Endothelial cell of umbilical vein (primary cell): ENCODE measurements around the gene MAST4. TPM values are rescaled to one million over a fixed set of nuclear protein-coding genes. Genes with fewer than 3 reads are reported as not detected.
A peak's percentile ranks its signal among the peaks of the same experiment; 100 is the strongest.

Source experiments
- BruUV-seq: library from RNA; stranded (reverse); fragments of 400-500 nt; replicated peaks from 2 replicates; lab custom pipeline; 2021; lab: Mats Ljungman, UMichigan
- CTCF ChIA-PET: fragments of 300-600, 350-600 bp; sonication (Branson Sonifier 250); formaldehyde crosslinking; loops from one replicate; lab custom pipeline; 2021; ENCODE audit warnings: antibody characterized with exemption, inconsistent platforms; lab: Charles Lee
- POLR2A ChIA-PET: fragments of 300-600, 350-600 bp; sonication (Branson Sonifier 250); formaldehyde crosslinking; loops from one replicate; lab custom pipeline; 2021; ENCODE audit warnings: antibody characterized with exemption, inconsistent platforms; lab: Charles Lee
- DNase-seq: peaks from one replicate; pipeline ENCODE4 v3.0.0-alpha.2; 2011; ENCODE audit warnings: low read depth, low spot score
- FAIRE-seq: peaks from 2 replicates; lab custom pipeline; 2011; peaks lifted over from hg19 to GRCh38; lab: Jason Lieb, UNC
- H2AFZ ChIP-seq: 2 replicates; pipeline ENCODE4 v1.6.0; 2012; ENCODE audit warnings: low read depth, low read length, control low read depth, inconsistent platforms
- H3K27ac ChIP-seq: 2 replicates; pipeline ENCODE4 v1.5.1; 2011; ENCODE audit warnings: low read depth, mild to moderate bottlenecking, control low read depth, low read length, moderate library complexity; ENCODE audit not compliant: insufficient read depth
- H3K27me3 ChIP-seq, 2 experiments: 2 replicates each; pipeline versions ENCODE4 v1.6.0 to v1.6.1; 2011; ENCODE audit warnings: low read length in 2 of 2, mixed read lengths in 1 of 2; ENCODE audit not compliant: control insufficient read depth in 2 of 2, insufficient read depth in 2 of 2
- H3K36me3 ChIP-seq, 2 experiments: 2 replicates in 1 of 2; 3 replicates in 1 of 2; pipeline ENCODE4 v1.5.1; 2011; ENCODE audit warnings: low read length in 2 of 2, mild to moderate bottlenecking in 1 of 2, moderate library complexity in 1 of 2; ENCODE audit not compliant: control insufficient read depth in 2 of 2, insufficient read depth in 2 of 2; ENCODE audit errors: extremely low read depth in 1 of 2
- H3K4me1 ChIP-seq: 3 replicates; pipeline ENCODE4 v1.5.1; 2011; ENCODE audit warnings: mild to moderate bottlenecking, low read length; ENCODE audit not compliant: control insufficient read depth, insufficient read depth; ENCODE audit errors: extremely low read depth
- H3K4me2 ChIP-seq: 2 replicates; pipeline ENCODE4 v1.6.1; 2011; ENCODE audit warnings: low read length, control low read depth, mixed read lengths; ENCODE audit not compliant: insufficient read depth
- H3K4me3 ChIP-seq, 3 experiments: fragments of 200-600 bp in 1 of 3; sonication (generic), shearing (Covaris generic) in 1 of 3; replicated peaks in 1 of 3; 2 replicates each; pipeline ENCODE4 v1.5.1; 2011 to 2016; ENCODE audit warnings: control low read depth in 3 of 3, low read length in 3 of 3, mild to moderate bottlenecking in 2 of 3, inconsistent platforms in 1 of 3, low read depth in 1 of 3, moderate library complexity in 1 of 3; ENCODE audit not compliant: insufficient read depth in 1 of 3
- H3K79me2 ChIP-seq: 2 replicates; pipeline ENCODE4 v1.6.0; 2012; ENCODE audit warnings: low read length, inconsistent platforms; ENCODE audit not compliant: control insufficient read depth, insufficient read depth
- H3K9ac ChIP-seq: replicated peaks from 2 replicates; pipeline ENCODE3; 2011; ENCODE audit warnings: low read length, control low read depth; ENCODE audit not compliant: insufficient read depth; ENCODE audit errors: extremely low read depth
- H3K9me1 ChIP-seq: replicated peaks from 3 replicates; pipeline ENCODE4 v1.6.0; 2011; ENCODE audit warnings: mild to moderate bottlenecking, low read length; ENCODE audit not compliant: control insufficient read depth, insufficient read depth; ENCODE audit errors: extremely low read depth
- H3K9me3 ChIP-seq: replicated peaks from 2 replicates; pipeline ENCODE4 v1.5.1; 2012; ENCODE audit warnings: low read length, inconsistent platforms; ENCODE audit not compliant: control insufficient read depth, insufficient read depth
- H4K20me1 ChIP-seq: replicated peaks from 2 replicates; pipeline ENCODE3; 2011; ENCODE audit warnings: mild to moderate bottlenecking, low read length; ENCODE audit not compliant: control insufficient read depth, insufficient read depth; ENCODE audit errors: extremely low read depth
- EZH2 ChIP-seq: IDR thresholded peaks from 2 replicates; pipeline ENCODE4 v1.6.1; 2012; ENCODE audit warnings: borderline replicate concordance, low read depth, mild to moderate bottlenecking, moderate library complexity, low read length, inconsistent platforms; ENCODE audit not compliant: severe bottlenecking
- FOS ChIP-seq: IDR thresholded peaks from 2 replicates; pipeline ENCODE4 v1.6.1; 2011; ENCODE audit warnings: mild to moderate bottlenecking, low read length, moderate library complexity, borderline replicate concordance; ENCODE audit not compliant: insufficient read depth
- GATA2 ChIP-seq: IDR thresholded peaks from 2 replicates; pipeline ENCODE4 v1.7.0; 2011; ENCODE audit warnings: low read depth, mild to moderate bottlenecking, moderate library complexity, mixed read lengths, low read length; ENCODE audit not compliant: insufficient read length, insufficient read depth
- JUN ChIP-seq: IDR thresholded peaks from 2 replicates; pipeline ENCODE4 v1.6.1; 2011; ENCODE audit warnings: borderline replicate concordance, low read depth; ENCODE audit not compliant: insufficient read length, insufficient read depth
- MYC ChIP-seq: IDR thresholded peaks from one replicate; pipeline ENCODE4 v1.6.1; 2011; ENCODE audit warnings: mild to moderate bottlenecking, low read depth, low read length
- POLR2A ChIP-seq: IDR thresholded peaks from 2 replicates; pipeline ENCODE4 v1.6.1; 2012; ENCODE audit warnings: low read depth, mild to moderate bottlenecking, control low read depth, low read length
- POLR2AphosphoS5 ChIP-seq: IDR thresholded peaks from 2 replicates; pipeline ENCODE4 v1.6.1; 2012; ENCODE audit warnings: low read depth, mild to moderate bottlenecking, control low read depth, low read length, moderate library complexity; ENCODE audit not compliant: insufficient read depth
- dilution Hi-C: fragments of 300-500 bp; cut with MboI; formaldehyde crosslinking; loops from one replicate; pipeline ENCODE4 v1.15.0; 2019; ENCODE audit warnings: low sequenced_read_pairs; ENCODE audit not compliant: extremely low pct_ligation_motif_present
- intact Hi-C: fragments of 100-400 bp; cut with micrococcal nuclease; formaldehyde crosslinking; loops from one replicate; pipeline ENCODE4 v1.10.0; 2022
- polyA plus RNA-seq, 4 experiments: library from polyadenylated mRNA; depleted of rRNA in 3 of 4; stranded (reverse) in 3 of 4; unstranded in 1 of 4; fragments of >200 nt; gene quantifications; 2 replicates each; pipeline versions ENCODE4 v1.2.1 to v1.2.3, GENCODE V29; 2011 to 2012; ENCODE audit warnings: missing spikeins in 1 of 4
- total RNA-seq: library from RNA; stranded (reverse); gene quantifications from 2 replicates; pipeline ENCODE4 v1.2.3, GENCODE V29; 2021
- TF ChIP-seq, protein P1 (sequence below): IDR thresholded peaks from 2 replicates; pipeline ENCODE4 v1.6.1; 2011; ENCODE audit not compliant: insufficient read depth, insufficient read length
- TF ChIP-seq, protein P2 (sequence below), 2 donors: IDR thresholded peaks; 1 replicate in 1 of 2; 2 replicates in 1 of 2; pipeline ENCODE4 v1.5.1; 2011; ENCODE audit warnings: low read length in 2 of 2, mild to moderate bottlenecking in 2 of 2, moderate library complexity in 2 of 2, control low read depth in 1 of 2, inconsistent platforms in 1 of 2, low read depth in 1 of 2; ENCODE audit not compliant: insufficient read depth in 1 of 2; ENCODE audit errors: extremely low read depth in 1 of 2

Gene MAST4
- total and polyA plus RNA-seq, 2 donors (not counting 3 experiments of a cell fraction or from before 2014, with no cell fraction given) = 40.2 to 116 TPM

DNA sequence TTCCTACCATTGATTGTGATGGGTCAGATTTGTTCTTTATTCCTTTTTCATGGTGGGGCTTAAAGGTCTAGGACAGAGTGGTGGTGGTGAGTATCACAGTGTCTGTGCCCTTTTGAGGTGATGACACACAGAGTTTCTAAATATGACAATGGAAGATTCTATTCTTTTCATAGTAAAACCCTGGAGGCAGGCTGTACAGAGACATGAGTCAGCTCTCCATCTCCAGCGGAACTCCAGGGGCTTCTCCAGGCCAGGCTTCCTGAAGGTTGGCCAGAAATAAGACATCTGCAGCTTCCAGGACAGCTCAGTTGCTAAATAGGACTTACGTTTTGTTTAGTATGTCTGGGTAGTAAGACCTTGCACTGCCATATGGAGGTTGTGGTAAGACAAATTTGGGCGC, 370.9 kb downstream of the MAST4 start:
- Histone ChIP-seq H4K20me1 (no peaks in the 10 kb centered on the region), H3K9ac (no peak overlapping the region), H3K4me2 (no peak overlapping the region), H3K9me1 (no peaks in the 10 kb centered on the region), H3K27me3 (no peaks in the 10 kb centered on the region), H2AFZ (no peak overlapping the region), H3K9me3 (no peaks in the 10 kb centered on the region), H3K79me2 (no peaks in the 10 kb centered on the region), H3K36me3 (no peaks in the 10 kb centered on the region), H3K27ac (no peak overlapping the region), H3K4me3 (no peak overlapping the region), H3K4me1 (peaks cover 7% of the 10 kb centered on the region)
- no peak for DNase-seq
- ChIA-PET CTCF (interaction anchor here (0.6 to 3.2 kb wide), 4 partner anchors 9 to 44 kb away, joined by 3 to 9 read pairs (median 3); no protein-coding TSS in a partner anchor), POLR2A (no interaction called here)
- dilution Hi-C loops (no loop called here), intact Hi-C loops (no loop called here)
- BruUV-seq = no TSS peak
- FAIRE-seq = peak; percentile 21
- TF ChIP-seq FOS (peak; percentile 5), POLR2A (no peak)

DNA sequence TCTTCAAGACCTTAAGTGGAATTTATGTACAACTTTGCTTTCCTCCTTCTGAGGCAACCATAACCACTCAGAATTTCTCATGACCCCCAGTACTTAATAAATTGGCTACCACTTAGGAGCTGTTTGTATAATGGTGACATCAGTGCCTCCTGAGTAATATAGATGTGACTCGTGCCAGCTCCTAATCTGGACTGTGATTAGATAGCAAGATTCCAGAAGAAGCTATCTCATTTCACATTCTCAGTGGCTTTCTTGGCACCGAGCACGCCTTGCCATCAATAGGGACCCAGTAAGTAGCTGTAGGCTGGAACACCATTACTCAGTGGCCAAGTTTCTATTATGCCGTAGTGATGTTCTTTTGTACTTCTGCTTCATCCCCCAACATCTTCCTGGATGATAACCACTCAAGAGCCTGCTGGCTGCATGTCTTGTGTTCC, 371.7 kb downstream of the MAST4 start:
- H3K79me2 ChIP-seq = no peaks in the 10 kb centered on the region
- intact Hi-C loops (no loop called here), dilution Hi-C loops (no loop called here)
- H3K4me1 ChIP-seq = peaks cover 7% of the 10 kb centered on the region
- H3K27ac ChIP-seq = no peak overlapping the region
- no peak overlapping the region for H3K4me2 ChIP-seq
- H3K9me1 ChIP-seq = no peaks in the 10 kb centered on the region
- no peak overlapping the region for H2AFZ ChIP-seq
- TF ChIP-seq GATA2 = peak; percentile 38
- TF ChIP-seq JUN = no peak
- no peak for TF ChIP-seq POLR2A
- TF ChIP-seq POLR2AphosphoS5 = no peak
- TF ChIP-seq MYC = no peak
- TF ChIP-seq, protein P1, sequence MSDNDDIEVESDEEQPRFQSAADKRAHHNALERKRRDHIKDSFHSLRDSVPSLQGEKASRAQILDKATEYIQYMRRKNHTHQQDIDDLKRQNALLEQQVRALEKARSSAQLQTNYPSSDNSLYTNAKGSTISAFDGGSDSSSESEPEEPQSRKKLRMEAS = no peak
- TF ChIP-seq EZH2 = no peak
- TF ChIP-seq, protein P2, sequence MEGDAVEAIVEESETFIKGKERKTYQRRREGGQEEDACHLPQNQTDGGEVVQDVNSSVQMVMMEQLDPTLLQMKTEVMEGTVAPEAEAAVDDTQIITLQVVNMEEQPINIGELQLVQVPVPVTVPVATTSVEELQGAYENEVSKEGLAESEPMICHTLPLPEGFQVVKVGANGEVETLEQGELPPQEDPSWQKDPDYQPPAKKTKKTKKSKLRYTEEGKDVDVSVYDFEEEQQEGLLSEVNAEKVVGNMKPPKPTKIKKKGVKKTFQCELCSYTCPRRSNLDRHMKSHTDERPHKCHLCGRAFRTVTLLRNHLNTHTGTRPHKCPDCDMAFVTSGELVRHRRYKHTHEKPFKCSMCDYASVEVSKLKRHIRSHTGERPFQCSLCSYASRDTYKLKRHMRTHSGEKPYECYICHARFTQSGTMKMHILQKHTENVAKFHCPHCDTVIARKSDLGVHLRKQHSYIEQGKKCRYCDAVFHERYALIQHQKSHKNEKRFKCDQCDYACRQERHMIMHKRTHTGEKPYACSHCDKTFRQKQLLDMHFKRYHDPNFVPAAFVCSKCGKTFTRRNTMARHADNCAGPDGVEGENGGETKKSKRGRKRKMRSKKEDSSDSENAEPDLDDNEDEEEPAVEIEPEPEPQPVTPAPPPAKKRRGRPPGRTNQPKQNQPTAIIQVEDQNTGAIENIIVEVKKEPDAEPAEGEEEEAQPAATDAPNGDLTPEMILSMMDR (IDR thresholded peaks at IDR 0.05; ENCODE audit: extremely low read depth in 1 of 2, insufficient read depth in 1 of 2, low read depth in 1 of 2, low read length in 2 of 2) = no peak
- TF ChIP-seq FOS = peak; percentile 7
- no peaks in the 10 kb centered on the region for H3K27me3 ChIP-seq
- FAIRE-seq (no peak), DNase-seq (no peak)
- no peaks in the 10 kb centered on the region for H3K9me3 ChIP-seq
- no peaks in the 10 kb centered on the region for H3K36me3 ChIP-seq
- no peaks in the 10 kb centered on the region for H4K20me1 ChIP-seq
- POLR2A ChIA-PET = no interaction called here
- no TSS peak for BruUV-seq
- CTCF ChIA-PET = interaction anchor here (0.9 to 3.2 kb wide), 2 partner anchors 10 to 11 kb away, joined by 3 to 9 read pairs; no protein-coding TSS in a partner anchor
- no peak overlapping the region for H3K9ac ChIP-seq
- H3K4me3 ChIP-seq = no peak overlapping the region
